CD14-positive monocyte (primary cell): ENCODE data around the gene CCDC88B. TPM values are rescaled to one million over a fixed set of nuclear protein-coding genes. Genes with fewer than 3 reads are reported as not detected.

Source experiments
- DNase-seq, 3 donors: peaks; one replicate each; pipeline ENCODE4 v3.0.0-alpha.2; 2011 to 2022
- H2AFZ ChIP-seq: 2 replicates; pipeline ENCODE4 v1.6.0; 2012; ENCODE audit warnings: mild to moderate bottlenecking, low read depth, low read length, inconsistent platforms; ENCODE audit not compliant: insufficient read depth, poor library complexity, severe bottlenecking
- H3K27ac ChIP-seq, 2 donors: 1 replicate in 1 of 2; 2 replicates in 1 of 2; pipeline ENCODE4 v1.5.1; 2012 to 2013; ENCODE audit warnings: low read length in 2 of 2, control low read depth in 1 of 2, inconsistent platforms in 1 of 2, low read depth in 1 of 2, mild to moderate bottlenecking in 1 of 2
- H3K27me3 ChIP-seq, 2 donors: one replicate each; pipeline versions ENCODE4 v1.6.0 to v1.6.1; 2011 to 2013; ENCODE audit warnings: low read length in 2 of 2; ENCODE audit not compliant: control insufficient read depth in 2 of 2, insufficient read depth in 2 of 2
- H3K36me3 ChIP-seq, 2 donors: replicated peaks in 1 of 2; 1 replicate in 1 of 2; 2 replicates in 1 of 2; pipeline versions ENCODE4 v1.5.1 to v1.6.1; 2012 to 2013; ENCODE audit warnings: low read length in 2 of 2, control low read depth in 1 of 2, inconsistent platforms in 1 of 2, mild to moderate bottlenecking in 1 of 2; ENCODE audit not compliant: insufficient read depth in 2 of 2, control insufficient read depth in 1 of 2
- H3K4me1 ChIP-seq, 2 donors: 1 replicate in 1 of 2; 2 replicates in 1 of 2; pipeline versions ENCODE4 v1.5.1 to v1.6.1; 2012 to 2013; ENCODE audit warnings: low read length in 2 of 2, control low read depth in 1 of 2, inconsistent platforms in 1 of 2, mild to moderate bottlenecking in 1 of 2, moderate library complexity in 1 of 2; ENCODE audit not compliant: insufficient read depth in 2 of 2, control insufficient read depth in 1 of 2
- H3K4me2 ChIP-seq: replicated peaks from 2 replicates; pipeline ENCODE3; 2012; ENCODE audit warnings: low read length, moderate library complexity, mild to moderate bottlenecking; ENCODE audit not compliant: poor library complexity, severe bottlenecking; ENCODE audit errors: extremely low read depth
- H3K4me3 ChIP-seq, 3 experiments: fragments of 200-600 bp in 1 of 3; sonication (generic) in 1 of 3; replicated peaks in 1 of 3; 1 replicate in 2 of 3; 2 replicates in 1 of 3; pipeline ENCODE4 v1.5.1; 2011 to 2013; ENCODE audit warnings: low read length in 3 of 3, mild to moderate bottlenecking in 3 of 3, control low read depth in 2 of 3, low read depth in 2 of 3, inconsistent platforms in 1 of 3, moderate library complexity in 1 of 3
- H3K79me2 ChIP-seq: 2 replicates; pipeline ENCODE4 v1.6.0; 2012; ENCODE audit warnings: mild to moderate bottlenecking, control low read depth, inconsistent platforms, low read length, moderate library complexity; ENCODE audit not compliant: insufficient read depth
- H3K9ac ChIP-seq: 2 replicates; pipeline ENCODE4 v1.6.0; 2017; ENCODE audit warnings: low read length, mild to moderate bottlenecking; ENCODE audit not compliant: insufficient read depth, poor library complexity, severe bottlenecking
- H3K9me3 ChIP-seq, 2 donors: replicated peaks in 1 of 2; 1 replicate in 1 of 2; 2 replicates in 1 of 2; pipeline versions ENCODE4 v1.5.1 to v1.6.1; 2012 to 2013; ENCODE audit warnings: low read length in 2 of 2, control low read depth in 1 of 2; ENCODE audit not compliant: control insufficient read depth in 1 of 2, insufficient read depth in 1 of 2
- H4K20me1 ChIP-seq: 2 replicates; pipeline ENCODE4 v1.6.0; 2012; ENCODE audit warnings: mild to moderate bottlenecking, low read length, control low read depth, moderate library complexity; ENCODE audit not compliant: insufficient read depth
- H3K27ac Mint-ChIP-seq, 7 donors: one replicate each; pipeline ENCODE4 v1.8.0; 2020; ENCODE audit warnings: mild to moderate bottlenecking in 7 of 7, mixed read lengths in 7 of 7, moderate library complexity in 6 of 7, inconsistent platforms in 2 of 7
- H3K27me3 Mint-ChIP-seq, 3 donors: one replicate each; pipeline ENCODE4 v1.8.0; 2021 to 2022; ENCODE audit warnings: low read depth in 3 of 3, mild to moderate bottlenecking in 3 of 3, mixed read lengths in 3 of 3, moderate library complexity in 3 of 3, inconsistent platforms in 1 of 3
- H3K36me3 Mint-ChIP-seq, 2 donors: one replicate each; pipeline ENCODE4 v1.8.0; 2020; ENCODE audit warnings: mixed read lengths in 2 of 2, inconsistent platforms in 1 of 2, mild to moderate bottlenecking in 1 of 2
- H3K4me1 Mint-ChIP-seq: one replicate; pipeline ENCODE4 v1.8.0; 2020; ENCODE audit warnings: mild to moderate bottlenecking, mixed read lengths
- H3K4me3 Mint-ChIP-seq, 2 donors: one replicate each; pipeline ENCODE4 v1.8.0; 2020; ENCODE audit warnings: mild to moderate bottlenecking in 2 of 2, mixed read lengths in 2 of 2, moderate library complexity in 1 of 2
- H3K9me3 Mint-ChIP-seq, 7 donors: one replicate each; pipeline ENCODE4 v1.8.0; 2020 to 2022; ENCODE audit warnings: mixed read lengths in 7 of 7, mild to moderate bottlenecking in 6 of 7, moderate library complexity in 6 of 7, inconsistent platforms in 2 of 7
- CTCF ChIP-seq: fragments of 200-600 bp; IDR thresholded peaks from one replicate; pipeline ENCODE4 v1.8.0; 2022; ENCODE audit warnings: antibody characterized with exemption, mild to moderate bottlenecking
- WGBS: methylation state at CpG from one replicate; pipeline ENCODE4 v1.1.5; 2013; ENCODE audit warnings: missing lambda C conversion rate; ENCODE audit not compliant: insufficient coverage; 5-methylcytosine and 5-hydroxymethylcytosine counted together
- intact Hi-C, 2 donors: fragments of 100-400 bp; cut with micrococcal nuclease; formaldehyde crosslinking; loops; one replicate each; pipeline versions ENCODE4 v1.15.0 to v1.15.1; 2023
- polyA plus RNA-seq, 3 donors: library from polyadenylated mRNA; depleted of rRNA in 1 of 3; unstranded in 2 of 3; stranded (reverse) in 1 of 3; fragments of 300-500 nt in 2 of 3; fragments of >200 nt in 1 of 3; fragmentation: Illumina TruSeq in 2 of 3; gene quantifications; 1 replicate in 2 of 3; 2 replicates in 1 of 3; pipeline ENCODE4 v1.2.3, GENCODE V29; 2012 to 2021

CCDC88B gene
- polyA plus RNA-seq, 3 donors: 8.2 to 215 (median 18.9) TPM

- H3K36me3 Mint-ChIP-seq: peaks cover 38 to 57% of the 10 kb centered on the region in 2 donors
Observed at GRCh38 chr11:64371201-64371600, 31.2 kb downstream of the CCDC88B start.

GRCh38 chr11:64372021-64372420 is 32.0 kb downstream of the CCDC88B start:
- no peak for TF ChIP-seq CTCF
- Histone ChIP-seq H3K27ac (peak overlapping the region in 1 of 2 donors; percentile 55), H3K36me3 (peaks cover 28 to 53% of the 10 kb centered on the region in 2 donors), H3K27me3 (no peaks in the 10 kb centered on the region), H3K4me2 (no peak overlapping the region), H2AFZ (no peak overlapping the region), H3K4me3 (no peak overlapping the region), H3K9me3 (no peaks in the 10 kb centered on the region), H4K20me1 (peaks cover 45% of the 10 kb centered on the region), H3K9ac (no peak overlapping the region), H3K79me2 (no peaks in the 10 kb centered on the region), H3K4me1 (peaks cover 10 to 12% of the 10 kb centered on the region in 2 donors)
- Mint-ChIP-seq H3K4me1 (peaks cover 12% of the 10 kb centered on the region), H3K4me3 (no peak overlapping the region), H3K36me3 (peaks cover 31 to 49% of the 10 kb centered on the region in 2 donors), H3K27ac (peak overlapping the region in 3 of 7 donors; percentile 20 to 66 (median 42)), H3K27me3 (peaks cover 0 to 4% (median 0%) of the 10 kb centered on the region in 3 donors), H3K9me3 (peaks cover 0 to 5% (median 4%) of the 10 kb centered on the region in 7 donors)
- WGBS: 89% methylated on average over 5 of the region's 6 CpGs
- intact Hi-C loops: no loop called here
- DNase-seq: no peak

More at GRCh38 chr11:64371201-64371600, 31.2 kb downstream of the CCDC88B start:
- H3K4me3 ChIP-seq: no peak overlapping the region
- peaks cover 5% of the 10 kb centered on the region for H3K79me2 ChIP-seq
- intact Hi-C loops: no loop called here
- peaks cover 0 to 5% (median 3%) of the 10 kb centered on the region in 7 donors for H3K9me3 Mint-ChIP-seq
- H3K4me1 ChIP-seq: peaks cover 10 to 12% of the 10 kb centered on the region in 2 donors
- no peak for TF ChIP-seq CTCF
- no peak overlapping the region for H3K4me3 Mint-ChIP-seq
- H3K9ac ChIP-seq: no peak overlapping the region
- no peak overlapping the region for H2AFZ ChIP-seq
- no peaks in the 10 kb centered on the region for H3K9me3 ChIP-seq
- H3K27me3 ChIP-seq: no peaks in the 10 kb centered on the region
- WGBS: 88% methylated on average over 4 of the region's 22 CpGs
- peaks cover 0 to 3% (median 0%) of the 10 kb centered on the region in 3 donors for H3K27me3 Mint-ChIP-seq
- H3K36me3 ChIP-seq: peaks cover 37 to 62% of the 10 kb centered on the region in 2 donors
- no peak overlapping the region for H3K4me2 ChIP-seq
- H3K27ac Mint-ChIP-seq: no peak overlapping the region
- peaks cover 51% of the 10 kb centered on the region for H4K20me1 ChIP-seq
- DNase-seq: no peak
- peak overlapping the region in 1 of 2 donors; percentile 55 for H3K27ac ChIP-seq
- H3K4me1 Mint-ChIP-seq: peaks cover 12% of the 10 kb centered on the region
